ENCODE results near the gene TRIM32.

GRCh38 chr9:116749772-116750171 is 62.7 kb downstream of the TRIM32 start:
- TF ChIP-seq CTCF (IDR thresholded peaks at IDR 0.05) = no peak
- TF ChIP-seq ESRRA (IDR thresholded peaks at IDR 0.05; ENCODE audit: borderline replicate concordance, low read length) = no peak
- no peak for TF ChIP-seq MAFK (IDR thresholded peaks at IDR 0.05; ENCODE audit: partially characterized antibody)
- TF ChIP-seq POLR2A (IDR thresholded peaks at IDR 0.05; ENCODE audit: low read length) = no peak
- TF ChIP-seq EP300 (IDR thresholded peaks at IDR 0.05) = no peak
- TF ChIP-seq CEBPB (IDR thresholded peaks at IDR 0.05) = no peak
- no peak for TF ChIP-seq MAX (IDR thresholded peaks at IDR 0.05)
- no peak for TF ChIP-seq FOSL2 (IDR thresholded peaks at IDR 0.05)
- no peak for TF ChIP-seq FOSL2 (CRISPR knock-in tag; IDR thresholded peaks at IDR 0.05)
- no peak for TF ChIP-seq KDM1A (IDR thresholded peaks at IDR 0.05; ENCODE audit: low read depth)
- TF ChIP-seq RNF2 (IDR thresholded peaks at IDR 0.05; ENCODE audit: borderline replicate concordance, low read depth) = no peak
- TF ChIP-seq NFE2L2 (conservative IDR thresholded peaks at IDR 0.05; ENCODE audit: low read length) = no peak
- TF ChIP-seq EHMT2 (IDR thresholded peaks at IDR 0.05; ENCODE audit: low read depth) = no peak
- TF ChIP-seq SMC3 (IDR thresholded peaks at IDR 0.05) = no peak
- TF ChIP-seq BHLHE40 (IDR thresholded peaks at IDR 0.05; ENCODE audit: low read depth, low read length) = no peak
